GM12874 (cell line): Measurements from ENCODE around the gene PCGF3.

Source experiments
- CTCF ChIP-seq: IDR thresholded peaks from 2 replicates; pipeline ENCODE4 v1.5.1; 2011; ENCODE audit warnings: low read depth, mild to moderate bottlenecking, control low read depth, low read length, moderate library complexity; ENCODE audit not compliant: insufficient read depth

PCGF3 gene

DNA sequence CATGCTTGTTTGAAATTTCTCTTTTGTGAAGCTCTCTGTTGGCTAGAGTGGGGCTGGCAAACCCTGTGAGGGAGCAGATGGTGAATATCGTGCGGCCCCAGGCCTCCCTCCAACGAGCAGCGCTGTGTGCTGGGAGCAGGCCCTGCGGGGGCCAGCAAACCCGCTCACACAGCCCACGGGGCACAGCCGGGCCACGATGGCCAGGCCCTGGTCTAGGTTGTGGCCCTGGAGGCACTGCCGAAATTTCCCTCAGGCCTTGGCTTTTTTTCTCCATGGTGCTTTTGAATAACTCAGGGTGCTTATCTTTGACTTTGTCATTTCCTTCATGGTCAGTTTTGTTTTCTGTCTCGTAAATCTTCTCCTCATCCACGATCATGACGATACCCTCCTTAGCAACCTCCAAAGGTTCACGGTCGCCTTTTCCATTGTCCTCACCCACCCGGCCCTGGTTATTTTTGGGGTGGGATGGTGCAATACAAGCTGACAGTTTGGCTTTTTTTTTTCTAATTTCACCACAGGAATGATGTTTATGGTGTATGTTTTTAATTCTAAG is 20.7 kb downstream of the PCGF3 start:
- TF ChIP-seq CTCF, result no peak

GRCh38 chr4:726838-727237 is 21.2 kb downstream of the PCGF3 start:
- no peak for TF ChIP-seq CTCF

DNA sequence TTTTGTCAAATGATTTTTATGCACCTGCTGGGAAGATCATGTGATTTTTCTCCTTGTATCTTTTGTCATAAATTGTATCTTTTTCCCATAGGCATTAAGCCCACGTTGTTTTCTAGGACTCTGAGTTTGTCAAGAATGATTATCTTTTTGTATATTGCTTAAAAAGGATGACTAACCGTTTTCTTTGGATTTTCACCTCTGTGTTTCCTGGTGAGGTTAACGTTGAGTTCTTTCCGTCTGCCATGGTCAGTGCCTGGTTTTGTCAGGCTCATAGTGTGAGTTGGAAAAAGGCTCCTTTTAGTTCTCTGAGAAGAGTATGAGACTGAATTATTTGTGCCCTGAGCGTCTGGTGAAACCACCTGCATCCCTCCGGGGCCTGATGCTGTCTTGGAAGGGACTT is 21.9 kb downstream of the PCGF3 start:
- no peak for TF ChIP-seq CTCF

GRCh38 chr4:729336-730315 is 24.0 kb downstream of the PCGF3 start:
- no peak for TF ChIP-seq CTCF

DNA sequence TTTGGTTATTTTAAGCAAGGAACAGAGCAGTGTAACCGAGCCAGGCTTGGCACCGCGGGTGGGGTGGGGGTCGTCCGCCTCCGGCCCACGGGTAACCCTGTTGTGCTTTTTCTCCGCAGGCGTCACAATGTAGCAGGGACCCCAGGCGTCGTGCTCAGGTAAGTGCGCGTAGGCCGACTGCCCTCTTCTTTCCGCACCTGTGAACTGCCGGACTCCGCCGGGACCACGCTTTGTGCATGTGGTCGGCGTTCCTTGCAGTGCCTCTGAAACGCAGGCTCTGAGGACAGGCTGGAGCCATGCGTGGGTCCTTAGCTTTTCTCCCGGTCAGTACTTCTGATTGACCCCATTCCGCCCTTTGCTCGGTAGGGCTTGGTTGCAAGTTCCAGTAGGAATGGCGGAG is 24.9 kb downstream of the PCGF3 start:
- TF ChIP-seq CTCF, result no peak

DNA sequence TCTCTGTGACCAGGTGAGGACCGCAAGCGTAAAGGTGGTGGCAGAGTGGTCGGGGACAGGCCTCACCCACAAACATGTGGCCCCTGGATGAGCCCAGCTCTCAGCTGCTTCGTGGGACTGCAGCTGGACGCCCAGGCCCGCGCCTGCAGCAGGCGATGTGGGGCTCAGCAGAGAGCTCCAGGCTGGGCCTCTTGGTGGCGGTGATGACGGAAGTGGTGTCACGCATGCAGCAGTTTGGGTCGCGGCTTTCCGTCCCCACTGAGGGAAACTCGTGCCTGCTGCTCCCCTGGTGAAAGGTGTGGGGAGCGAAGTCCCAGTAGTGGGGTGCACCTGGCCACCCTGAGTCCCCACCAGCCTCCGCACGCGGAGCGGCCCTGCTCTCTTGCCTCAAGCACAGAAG is 26.9 kb downstream of the PCGF3 start:
- no peak for TF ChIP-seq CTCF

DNA sequence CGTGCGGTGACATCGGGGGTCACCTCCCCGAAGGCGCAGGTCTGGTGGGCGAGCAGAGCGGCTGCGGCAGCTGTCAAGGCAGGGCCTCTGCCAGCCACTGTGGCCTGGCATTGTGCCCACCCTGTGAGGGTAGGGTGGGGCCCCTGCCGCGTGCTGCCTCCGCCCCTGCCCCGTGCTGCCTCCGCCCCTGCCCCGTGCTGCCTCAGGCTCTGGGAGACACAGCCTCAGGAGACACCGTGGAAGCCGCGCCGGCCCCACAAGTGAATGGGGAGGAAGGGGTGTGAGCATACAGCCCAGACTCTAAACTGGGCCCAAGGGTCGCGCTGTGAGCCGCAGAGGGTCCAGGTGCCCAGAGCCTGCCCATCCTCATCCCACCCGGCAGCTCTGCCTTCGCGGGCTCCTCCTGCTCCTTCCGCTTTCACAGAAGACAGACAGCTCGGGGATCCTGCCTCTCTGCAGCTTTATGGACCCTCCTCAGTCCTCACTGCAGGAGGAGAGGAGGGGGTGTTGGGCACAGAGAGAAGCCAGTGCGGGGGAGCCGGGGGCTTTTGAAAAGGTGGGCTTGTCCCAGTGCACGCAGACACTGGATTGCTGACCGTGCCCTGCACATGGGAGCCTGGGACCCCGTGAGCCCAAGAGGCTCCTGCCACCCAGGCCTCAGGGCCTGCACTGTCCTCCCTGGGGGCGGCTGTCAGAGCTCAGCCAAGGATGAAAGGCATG is 27.4 kb downstream of the PCGF3 start:
- TF ChIP-seq CTCF, result no peak
